HG03439 (cell line): ENCODE data around the gene GBF1.
"Not testable (repeated sequence)": the region's sequence is repeated elsewhere in the genome, so short reads cannot be mapped to it uniquely, and the experiment has no call there.

Experiments used
- ATAC-seq: cut with Tn5 transposase; IDR thresholded peaks from one replicate; pipeline ENCODE4 v1.9.1; 2021; ENCODE audit warnings: mild to moderate bottlenecking, moderate library complexity; ENCODE audit not compliant: unreplicated experiment

The GBF1 gene

GRCh38 chr10:102268375-102268888 lies 23.1 kb downstream of the GBF1 start:
- no peak for ATAC-seq

- no peak for ATAC-seq
Measured at GRCh38 chr10:102269017-102269416, 23.7 kb downstream of the GBF1 start.

GRCh38 chr10:102274062-102274461 lies 28.7 kb downstream of the GBF1 start:
- ATAC-seq, result no peak

GRCh38 chr10:102275343-102275742 lies 30.0 kb downstream of the GBF1 start:
- no peak for ATAC-seq

- ATAC-seq, result no peak
Measured at GRCh38 chr10:102279104-102279503, 33.8 kb downstream of the GBF1 start.

GRCh38 chr10:102280397-102281101 lies 35.2 kb downstream of the GBF1 start:
- no peak for ATAC-seq

GRCh38 chr10:102281102-102281487 lies 35.8 kb downstream of the GBF1 start:
- no peak for ATAC-seq

GRCh38 chr10:102283488-102283887 lies 38.2 kb downstream of the GBF1 start:
- ATAC-seq, result no peak

GRCh38 chr10:102283890-102284289 lies 38.6 kb downstream of the GBF1 start:
- ATAC-seq, result no peak

- ATAC-seq, result no peak
Measured at GRCh38 chr10:102284531-102284930, 39.2 kb downstream of the GBF1 start.

- ATAC-seq, result no peak
Measured at GRCh38 chr10:102285133-102285532, 39.8 kb downstream of the GBF1 start.

- ATAC-seq, result no peak
Measured at GRCh38 chr10:102286216-102286615, 40.9 kb downstream of the GBF1 start.

GRCh38 chr10:102287538-102287937 lies 42.2 kb downstream of the GBF1 start:
- no peak for ATAC-seq

GRCh38 chr10:102287991-102288390 lies 42.7 kb downstream of the GBF1 start:
- ATAC-seq, result no peak

GRCh38 chr10:102289356-102289755 lies 44.0 kb downstream of the GBF1 start:
- no peak for ATAC-seq

GRCh38 chr10:102289840-102290239 lies 44.5 kb downstream of the GBF1 start:
- no peak for ATAC-seq

- ATAC-seq, result no peak
Measured at GRCh38 chr10:102291221-102291905, 46.0 kb downstream of the GBF1 start.

GRCh38 chr10:102297101-102297500 lies 51.8 kb downstream of the GBF1 start:
- ATAC-seq, result no peak

- ATAC-seq, result no peak
Measured at GRCh38 chr10:102298899-102299298, 53.6 kb downstream of the GBF1 start.

GRCh38 chr10:102299873-102300272 lies 54.5 kb downstream of the GBF1 start:
- ATAC-seq, result no peak

GRCh38 chr10:102300278-102300843 lies 55.0 kb downstream of the GBF1 start:
- ATAC-seq, result no peak

- not testable (repeated sequence) for ATAC-seq
Measured at GRCh38 chr10:102300912-102301311, 55.6 kb downstream of the GBF1 start.
